PFSK-1 (cell line): ENCODE data around the gene MRPS25.

Experiments
- FOXP2 ChIP-seq: optimal IDR thresholded peaks from 2 replicates; pipeline ENCODE3; 2011; ENCODE audit warnings: borderline replicate concordance, control low read depth, inconsistent platforms; ENCODE audit not compliant: insufficient read depth; ENCODE audit errors: extremely low read length, extremely low read depth
- POLR2AphosphoS5 ChIP-seq: IDR thresholded peaks from 2 replicates; pipeline ENCODE4 v1.6.1; 2012; ENCODE audit warnings: low read depth, mild to moderate bottlenecking, control low read depth, low read length, moderate library complexity
- SIN3A ChIP-seq: IDR thresholded peaks from 2 replicates; pipeline ENCODE4 v1.6.1; 2012; ENCODE audit warnings: mild to moderate bottlenecking, low read length, moderate library complexity, borderline replicate concordance; ENCODE audit not compliant: insufficient read depth
- TAF1 ChIP-seq: IDR thresholded peaks from 2 replicates; pipeline ENCODE4 v1.6.1; 2012; ENCODE audit warnings: low read length, control low read depth, borderline replicate concordance; ENCODE audit not compliant: insufficient read depth
- TF ChIP-seq, protein P1 (sequence below), 2 experiments: IDR thresholded peaks; 2 replicates each; pipeline versions ENCODE4 v1.6.1 to v1.8.0; 2011 to 2012; ENCODE audit warnings: low read depth in 2 of 2, low read length in 2 of 2, control low read depth in 1 of 2, inconsistent platforms in 1 of 2, mild to moderate bottlenecking in 1 of 2, moderate library complexity in 1 of 2; ENCODE audit not compliant: insufficient read depth in 1 of 2

Gene MRPS25

DNA sequence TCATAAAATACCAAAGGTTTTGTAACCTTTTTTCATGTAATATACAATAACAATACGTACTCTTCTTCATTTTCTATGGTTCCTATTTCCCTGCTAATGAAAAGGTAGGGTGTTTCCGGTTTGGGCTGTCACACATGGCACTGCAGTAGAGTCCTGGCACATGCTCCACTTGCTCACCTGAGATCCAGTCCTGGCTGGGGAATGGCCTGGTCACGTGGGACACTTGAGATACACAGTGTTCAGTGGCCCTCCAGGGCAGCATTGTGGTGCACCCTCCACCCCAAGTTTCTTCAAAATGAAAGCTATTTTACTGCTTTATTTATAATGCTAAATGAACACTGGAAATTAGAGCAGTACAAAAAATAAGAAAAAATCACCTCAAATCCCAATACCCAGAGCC lies 23.2 kb downstream of the MRPS25 start:
- TF ChIP-seq SIN3A: no peak
- TF ChIP-seq POLR2AphosphoS5: no peak
- no peak for TF ChIP-seq FOXP2
- TF ChIP-seq TAF1: no peak
- TF ChIP-seq, protein P1, sequence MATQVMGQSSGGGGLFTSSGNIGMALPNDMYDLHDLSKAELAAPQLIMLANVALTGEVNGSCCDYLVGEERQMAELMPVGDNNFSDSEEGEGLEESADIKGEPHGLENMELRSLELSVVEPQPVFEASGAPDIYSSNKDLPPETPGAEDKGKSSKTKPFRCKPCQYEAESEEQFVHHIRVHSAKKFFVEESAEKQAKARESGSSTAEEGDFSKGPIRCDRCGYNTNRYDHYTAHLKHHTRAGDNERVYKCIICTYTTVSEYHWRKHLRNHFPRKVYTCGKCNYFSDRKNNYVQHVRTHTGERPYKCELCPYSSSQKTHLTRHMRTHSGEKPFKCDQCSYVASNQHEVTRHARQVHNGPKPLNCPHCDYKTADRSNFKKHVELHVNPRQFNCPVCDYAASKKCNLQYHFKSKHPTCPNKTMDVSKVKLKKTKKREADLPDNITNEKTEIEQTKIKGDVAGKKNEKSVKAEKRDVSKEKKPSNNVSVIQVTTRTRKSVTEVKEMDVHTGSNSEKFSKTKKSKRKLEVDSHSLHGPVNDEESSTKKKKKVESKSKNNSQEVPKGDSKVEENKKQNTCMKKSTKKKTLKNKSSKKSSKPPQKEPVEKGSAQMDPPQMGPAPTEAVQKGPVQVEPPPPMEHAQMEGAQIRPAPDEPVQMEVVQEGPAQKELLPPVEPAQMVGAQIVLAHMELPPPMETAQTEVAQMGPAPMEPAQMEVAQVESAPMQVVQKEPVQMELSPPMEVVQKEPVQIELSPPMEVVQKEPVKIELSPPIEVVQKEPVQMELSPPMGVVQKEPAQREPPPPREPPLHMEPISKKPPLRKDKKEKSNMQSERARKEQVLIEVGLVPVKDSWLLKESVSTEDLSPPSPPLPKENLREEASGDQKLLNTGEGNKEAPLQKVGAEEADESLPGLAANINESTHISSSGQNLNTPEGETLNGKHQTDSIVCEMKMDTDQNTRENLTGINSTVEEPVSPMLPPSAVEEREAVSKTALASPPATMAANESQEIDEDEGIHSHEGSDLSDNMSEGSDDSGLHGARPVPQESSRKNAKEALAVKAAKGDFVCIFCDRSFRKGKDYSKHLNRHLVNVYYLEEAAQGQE (IDR thresholded peaks at IDR 0.05; ENCODE audit: insufficient read depth in 1 of 2, low read depth in 2 of 2, low read length in 2 of 2): no peak

DNA sequence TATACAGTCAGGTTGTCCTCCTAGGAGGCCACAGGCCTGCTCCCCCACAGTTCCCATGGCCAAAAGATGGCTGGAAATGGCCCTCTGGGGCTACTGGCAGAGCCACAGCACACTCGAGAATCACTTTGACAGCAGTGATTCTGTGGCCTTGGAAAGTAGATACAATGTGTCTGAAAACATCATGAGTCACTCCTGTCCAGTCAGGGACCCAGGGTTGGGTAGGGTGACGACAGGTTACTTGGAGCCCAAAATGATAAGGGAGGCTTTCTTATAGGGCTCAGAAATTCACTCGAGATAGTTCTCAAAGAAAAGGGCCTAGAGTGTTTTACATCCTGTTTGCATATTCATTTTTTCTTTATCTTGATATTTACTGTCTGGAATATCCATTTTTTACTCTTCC lies 24.3 kb downstream of the MRPS25 start:
- no peak; the same call in 1 of the 2 replicates for TF ChIP-seq POLR2AphosphoS5
- TF ChIP-seq, protein P1 (IDR thresholded peaks at IDR 0.05; ENCODE audit: insufficient read depth in 1 of 2, low read depth in 2 of 2, low read length in 2 of 2): no peak
- TF ChIP-seq SIN3A: no peak
- TF ChIP-seq FOXP2: no peak

DNA sequence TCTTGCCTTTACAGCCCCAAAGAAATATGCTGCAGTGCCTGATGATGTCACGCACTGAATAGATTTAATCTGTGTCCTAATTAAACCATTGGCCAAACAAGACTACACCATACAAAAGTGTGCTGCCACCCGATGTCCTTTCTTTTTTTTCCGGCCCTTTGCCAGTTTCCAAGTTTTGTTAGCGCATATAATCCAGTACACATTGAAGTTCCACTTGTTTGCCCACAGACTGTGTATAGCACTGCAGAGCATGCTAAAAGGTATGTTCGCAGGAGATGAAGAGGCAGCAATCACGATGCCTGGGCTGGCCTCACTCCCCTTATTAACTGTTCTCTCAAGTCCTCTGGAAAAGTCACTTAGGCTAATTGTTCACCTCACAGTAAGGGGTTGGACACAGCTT lies 26.8 kb downstream of the MRPS25 start:
- TF ChIP-seq SIN3A (no peak), TAF1 (no peak), POLR2AphosphoS5 (no peak), FOXP2 (no peak)
- TF ChIP-seq, protein P1 (IDR thresholded peaks at IDR 0.05; ENCODE audit: insufficient read depth in 1 of 2, low read depth in 2 of 2, low read length in 2 of 2): no peak

DNA sequence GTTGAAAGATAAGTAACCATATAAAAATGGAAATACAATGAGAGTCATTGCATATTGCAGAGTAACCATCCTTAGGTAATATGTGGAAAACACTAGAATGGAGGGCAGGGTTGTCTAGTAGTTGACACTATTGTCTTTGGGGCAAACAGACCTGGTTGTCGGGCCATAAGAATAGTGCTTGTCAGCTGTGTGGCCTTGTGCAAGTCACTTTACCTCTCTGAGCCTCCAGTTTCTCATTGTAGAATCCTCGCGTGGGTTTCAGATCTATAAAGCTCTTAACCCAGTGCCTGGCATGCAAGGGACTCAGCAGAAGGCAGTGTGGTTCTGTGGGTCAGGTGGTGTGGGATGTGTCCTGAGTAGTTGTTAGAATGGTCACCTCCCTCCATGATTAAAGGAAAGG lies 32.0 kb downstream of the MRPS25 start:
- TF ChIP-seq POLR2AphosphoS5 (no peak), FOXP2 (no peak), TAF1 (no peak), SIN3A (no peak)
- TF ChIP-seq, protein P1 (IDR thresholded peaks at IDR 0.05; ENCODE audit: insufficient read depth in 1 of 2, low read depth in 2 of 2, low read length in 2 of 2): no peak

DNA sequence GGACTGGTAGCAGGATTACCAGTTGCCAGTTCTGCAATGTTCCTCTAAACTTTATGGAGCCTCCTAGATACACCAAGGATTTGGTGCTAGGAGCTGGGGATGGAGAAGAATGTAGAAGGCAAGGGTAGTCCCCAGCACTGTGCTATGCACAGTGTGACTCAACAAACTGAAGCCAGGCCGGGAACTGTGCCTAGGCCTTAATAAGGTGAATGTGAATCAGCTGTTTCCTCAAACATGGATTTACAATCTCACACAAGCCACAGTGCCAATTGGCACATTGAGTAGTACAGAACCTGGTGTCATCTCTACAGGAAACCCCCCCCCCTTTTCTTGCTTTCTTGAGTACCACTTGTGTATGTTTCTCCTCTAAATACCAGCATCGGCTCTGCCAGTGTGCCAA lies 32.5 kb downstream of the MRPS25 start:
- TF ChIP-seq, protein P1 (IDR thresholded peaks at IDR 0.05; ENCODE audit: insufficient read depth in 1 of 2, low read depth in 2 of 2, low read length in 2 of 2): no peak
- TF ChIP-seq SIN3A: no peak
- no peak for TF ChIP-seq POLR2AphosphoS5
- TF ChIP-seq TAF1: no peak
